GM13977 (cell line): ENCODE measurements around the gene CDCA8.
A peak's percentile ranks its signal among the peaks of the same experiment; 100 is the strongest.

Experiments used
- DNase-seq: peaks from one replicate; pipeline ENCODE4 v3.0.0; 2012; ENCODE audit warnings: low spot score
- CTCF ChIP-seq: IDR thresholded peaks from 2 replicates; pipeline ENCODE4 v1.5.1; 2012; ENCODE audit warnings: mild to moderate bottlenecking, control low read depth; ENCODE audit not compliant: insufficient read depth; ENCODE audit errors: extremely low read depth, missing control alignments
- in situ Hi-C: fragments of 300-500 bp; cut with MboI; formaldehyde crosslinking; loops from one replicate; pipeline ENCODE4 v1.12.0; 2022; ENCODE audit warnings: low sequenced_read_pairs, low pct_unique_long_range_greater_than_20kb, mixed read lengths, inconsistent platforms; ENCODE audit not compliant: unreplicated experiment

The CDCA8 gene

GRCh38 chr1:37752583-37753471 lies 60.5 kb downstream of the CDCA8 start:
- TF ChIP-seq CTCF, result no peak
- in situ Hi-C loops, result no loop called here
- peak; percentile 84 for DNase-seq

- no peak for TF ChIP-seq CTCF
- in situ Hi-C loops, result no loop called here
- no peak for DNase-seq
These were observed 61.4 kb downstream of the CDCA8 start for GRCh38 chr1:37753473-37754321.

- in situ Hi-C loops, result no loop called here
- TF ChIP-seq CTCF, result no peak
- DNase-seq, result peak; percentile 65
These were observed 63.0 kb downstream of the CDCA8 start for GRCh38 chr1:37755290-37755689.

GRCh38 chr1:37755951-37756560 lies 63.7 kb downstream of the CDCA8 start:
- no peak for DNase-seq
- in situ Hi-C loops, result no loop called here
- TF ChIP-seq CTCF, result no peak
